NCI-H2196 (cell line): ENCODE measurements around the gene LYRM2.

Source experiments
- DNase-seq: peaks from one replicate; lab custom pipeline; 2025; ENCODE audit not compliant: unreplicated experiment; lab: John Stamatoyannopoulos, UW

Gene LYRM2

DNA sequence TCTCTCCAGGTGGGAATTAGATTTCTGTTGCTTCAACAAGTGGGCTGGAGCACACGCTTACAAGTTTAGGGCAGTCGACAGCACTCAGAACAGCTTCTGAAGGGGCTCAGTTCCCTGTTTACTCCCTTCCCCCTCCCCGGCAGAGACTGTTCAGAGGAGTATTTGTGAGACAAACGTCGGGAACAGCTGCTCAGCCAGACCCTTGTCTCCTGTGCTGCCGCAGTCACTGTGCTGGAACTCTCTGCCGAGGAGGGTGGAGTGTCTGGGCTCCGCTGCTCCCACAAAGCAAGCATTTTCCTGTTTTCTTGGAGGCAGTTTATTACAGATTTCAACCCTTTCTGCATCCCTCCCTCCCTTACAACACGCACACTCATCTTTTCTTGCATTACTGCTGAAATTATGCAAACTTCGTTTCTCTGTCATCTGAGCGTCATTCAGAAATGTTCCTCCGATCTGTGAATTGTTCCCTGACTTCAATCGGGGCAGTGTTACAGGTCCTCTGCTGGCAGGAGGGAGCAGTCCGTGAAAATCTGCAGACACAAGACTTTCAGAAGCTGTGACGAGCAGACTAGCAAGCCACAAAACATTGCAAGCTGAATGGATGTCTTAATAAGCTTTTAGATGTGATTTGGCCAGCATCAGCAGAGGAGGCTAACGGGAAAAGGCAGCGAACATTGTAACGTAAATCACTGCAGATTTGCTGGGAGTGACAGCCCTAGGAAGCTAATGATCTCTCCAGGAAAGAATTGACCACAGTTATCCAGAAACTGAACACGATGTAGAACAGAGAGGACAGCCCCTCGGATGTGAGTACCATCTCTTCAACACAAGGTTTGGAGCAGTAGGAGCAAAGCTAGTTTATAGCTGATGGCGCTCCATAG lies 76.2 kb downstream of the LYRM2 start:
- no peak for DNase-seq

DNA sequence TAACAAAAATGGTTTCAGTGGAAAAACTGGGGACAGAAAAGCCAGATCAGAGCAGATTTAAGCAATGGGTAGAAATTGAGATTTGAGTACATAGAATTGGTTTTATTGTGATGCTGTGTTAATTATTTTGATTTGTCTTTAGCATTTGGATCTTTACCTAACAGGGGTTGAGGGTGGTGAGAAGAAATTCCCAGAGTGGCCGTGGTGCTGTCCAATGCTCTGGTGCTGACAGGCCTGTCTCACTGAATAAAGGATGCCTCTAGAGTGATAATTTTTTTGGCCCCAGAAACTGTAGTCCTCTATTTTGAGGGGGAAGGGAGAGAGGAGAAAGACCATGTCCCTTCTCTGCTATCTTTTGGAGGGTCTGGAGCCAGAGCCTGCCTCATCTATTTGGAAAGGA lies 79.1 kb downstream of the LYRM2 start:
- no peak for DNase-seq

DNA sequence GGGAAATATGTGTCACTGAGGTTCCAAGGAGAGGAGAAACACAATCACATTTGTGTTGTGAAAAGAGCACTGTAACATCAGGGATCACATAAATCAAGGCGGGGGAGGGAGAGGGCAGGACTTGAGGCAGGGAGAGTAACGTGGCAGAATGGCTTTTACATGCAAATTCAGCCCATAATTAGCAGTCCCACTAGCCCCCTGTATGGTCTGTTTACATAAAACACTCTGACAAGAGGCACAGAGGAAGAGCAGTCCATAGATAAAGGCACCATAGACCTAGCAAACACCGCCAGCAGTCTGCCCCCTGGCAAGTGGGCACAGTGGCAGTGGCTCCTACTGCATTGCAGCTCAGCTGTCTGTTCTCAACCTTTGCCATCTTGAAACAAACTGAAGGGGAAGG lies 82.7 kb downstream of the LYRM2 start:
- DNase-seq, result no peak

DNA sequence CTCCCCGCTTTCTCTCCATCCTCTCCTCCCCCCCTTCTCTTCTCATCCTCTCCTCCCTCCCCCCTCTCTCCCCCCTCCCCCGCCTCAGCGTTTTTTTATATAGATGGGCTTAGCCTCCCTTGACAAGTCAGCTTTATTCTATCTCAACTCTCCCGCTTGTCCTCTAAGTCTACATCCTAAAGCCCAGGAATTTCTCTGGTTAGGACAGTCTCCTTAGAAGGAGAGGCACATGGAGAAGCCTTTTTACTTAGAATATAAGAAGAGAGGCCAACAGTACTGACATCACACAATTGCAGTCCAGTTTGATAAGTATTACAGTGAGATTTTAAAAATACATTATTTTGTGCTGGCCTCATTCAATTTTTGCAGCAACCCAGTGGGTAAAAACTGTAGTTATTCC lies 83.5 kb downstream of the LYRM2 start:
- no peak for DNase-seq

DNA sequence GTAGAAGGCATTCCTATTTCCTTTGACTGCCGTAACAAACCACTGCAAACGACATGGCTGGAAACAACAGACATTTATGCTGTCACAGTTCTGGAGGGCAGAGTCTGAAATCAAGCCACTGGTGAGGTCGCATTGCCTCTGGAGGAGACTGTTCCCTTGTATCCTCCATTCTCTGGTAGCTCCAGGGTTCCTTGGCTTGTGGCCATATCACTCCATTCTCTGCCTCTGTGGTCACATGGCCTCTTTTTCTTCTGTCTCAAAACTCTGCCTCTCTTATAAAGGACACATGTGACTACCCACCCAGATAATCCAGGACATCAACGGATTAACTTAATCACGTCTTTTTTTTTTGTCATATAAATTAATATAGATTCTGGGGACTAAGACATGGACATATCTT lies 84.4 kb downstream of the LYRM2 start:
- DNase-seq, result no peak

DNA sequence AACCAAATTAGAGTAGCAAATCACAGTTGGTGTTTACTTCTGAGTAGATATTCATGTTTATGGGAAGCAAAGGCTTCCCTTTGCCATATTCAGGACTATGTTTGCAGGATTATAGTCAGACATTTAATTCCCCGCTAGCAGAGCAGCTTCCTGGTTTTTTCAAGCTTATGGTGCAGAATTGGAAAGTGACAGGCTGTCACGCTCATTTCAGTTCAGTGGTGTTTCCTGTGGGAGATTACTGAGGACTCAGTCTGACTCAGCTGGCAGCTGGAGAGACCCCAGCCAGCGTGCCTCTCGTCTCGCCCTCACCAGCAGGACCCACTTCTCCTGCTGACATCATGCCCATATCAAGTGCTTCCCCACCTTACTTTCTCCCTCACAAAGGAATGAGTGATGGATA lies 85.1 kb downstream of the LYRM2 start:
- no peak for DNase-seq

DNA sequence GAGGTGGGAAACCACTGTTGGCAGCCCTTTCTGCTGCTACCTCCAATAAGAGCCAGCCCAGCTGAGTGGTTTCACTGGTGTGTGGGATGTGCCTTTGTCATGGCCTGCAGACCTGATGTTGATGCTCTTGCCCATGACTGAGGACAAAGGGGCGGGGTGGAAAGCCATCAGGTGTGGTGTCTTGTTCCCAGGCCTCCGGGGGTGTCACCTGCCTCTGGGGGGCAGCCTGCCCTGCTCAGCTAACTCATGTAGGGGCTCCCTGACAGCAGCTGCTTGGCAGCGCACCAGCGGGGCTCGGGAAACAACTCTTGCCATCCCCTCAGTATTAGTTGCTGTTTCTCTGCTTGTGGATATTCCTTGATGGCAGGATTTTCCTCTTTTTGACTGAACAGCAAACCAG lies 91.3 kb downstream of the LYRM2 start:
- DNase-seq, result no peak

DNA sequence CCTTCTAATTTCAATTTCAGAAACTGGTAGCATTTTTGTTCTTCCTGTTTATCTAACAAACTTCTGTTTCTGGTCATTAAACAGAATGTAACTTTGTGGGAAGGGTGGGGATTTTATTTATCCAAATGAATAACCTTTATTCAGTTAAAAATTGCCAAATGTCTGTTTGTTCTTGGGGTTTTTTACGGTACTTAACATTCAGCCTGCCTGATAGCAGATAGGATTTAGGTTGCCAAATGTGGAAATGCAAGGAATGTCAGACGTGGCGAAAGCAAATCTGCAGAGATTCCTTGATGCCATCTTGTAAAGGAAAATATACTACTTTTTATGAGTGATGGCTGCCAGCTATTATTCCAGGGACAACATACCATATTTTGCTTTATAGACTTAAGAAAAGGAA lies 95.7 kb downstream of the LYRM2 start:
- DNase-seq, result no peak

DNA sequence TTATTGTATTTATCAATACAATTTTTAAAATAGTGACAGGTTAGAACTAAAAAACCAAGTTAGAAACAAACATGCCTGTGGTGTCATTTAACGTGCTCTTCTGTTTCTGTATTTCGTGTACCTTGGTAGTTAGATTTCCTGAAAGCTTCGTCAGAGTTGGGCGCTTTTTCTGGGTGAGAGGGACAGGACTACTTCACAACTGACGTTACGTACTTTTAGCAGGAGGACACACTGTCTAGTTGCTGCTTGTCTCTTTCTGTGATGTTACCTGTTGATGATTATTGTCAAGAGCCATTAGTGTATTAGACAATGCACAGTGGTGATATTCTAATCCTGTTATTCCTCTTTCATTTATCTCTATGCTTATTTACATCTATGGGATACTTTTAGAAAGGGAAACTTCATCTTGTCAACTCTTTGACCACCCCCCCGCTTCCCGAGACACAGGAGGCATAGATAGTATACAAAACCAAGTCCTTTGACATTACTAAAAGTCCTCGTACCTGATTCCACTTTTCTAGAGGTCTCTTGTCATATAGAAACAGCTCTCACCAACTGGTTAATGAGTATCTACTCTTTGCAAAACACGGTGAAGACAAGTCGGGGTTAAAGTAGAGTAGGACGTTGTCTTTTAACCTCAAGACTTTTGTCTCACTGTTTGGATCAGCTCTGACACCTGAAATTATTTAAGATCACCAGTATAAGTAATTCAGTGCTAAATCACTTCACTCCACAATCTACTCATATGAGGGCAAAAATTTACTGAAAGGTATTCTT lies 96.3 kb downstream of the LYRM2 start:
- DNase-seq, result no peak

DNA sequence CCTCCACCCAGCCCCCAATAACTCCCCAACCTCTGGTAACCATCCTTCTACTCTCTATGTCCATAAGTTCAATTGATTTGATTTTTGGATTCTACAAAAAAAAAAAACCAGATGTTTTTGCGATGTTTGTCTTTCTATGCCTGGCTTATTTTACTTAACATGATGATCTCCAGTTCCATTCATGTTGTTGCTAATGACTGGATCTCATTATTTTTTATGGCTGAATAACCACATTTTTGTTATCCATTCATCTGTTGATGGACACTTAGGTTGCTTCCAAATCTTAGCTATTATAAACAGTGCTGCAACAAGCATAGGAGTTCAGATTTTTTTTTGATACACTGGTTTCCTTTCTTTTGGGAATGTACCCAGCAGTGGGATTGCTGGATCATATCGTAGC lies 98.8 kb downstream of the LYRM2 start:
- DNase-seq, result no peak

DNA sequence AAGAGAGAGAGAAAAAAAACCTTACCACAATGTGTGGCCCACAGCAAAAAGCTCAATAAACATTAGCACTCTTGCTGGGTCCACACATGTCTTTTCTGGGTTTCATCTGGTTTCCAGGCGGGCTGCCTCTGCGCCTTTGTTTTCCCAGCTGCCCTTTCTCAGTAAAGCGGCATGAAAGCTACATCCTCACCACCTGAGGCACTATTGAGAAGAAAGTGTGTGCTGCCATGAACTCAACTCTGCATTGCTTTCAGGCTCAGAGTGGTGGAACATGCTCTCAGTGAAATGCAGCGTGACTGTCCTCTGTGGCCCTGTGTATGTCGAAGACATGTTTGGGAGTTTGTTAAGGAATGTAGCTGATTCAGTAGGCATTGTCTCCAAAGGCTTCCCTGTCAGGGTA lies 102.3 kb downstream of the LYRM2 start:
- DNase-seq, result no peak

DNA sequence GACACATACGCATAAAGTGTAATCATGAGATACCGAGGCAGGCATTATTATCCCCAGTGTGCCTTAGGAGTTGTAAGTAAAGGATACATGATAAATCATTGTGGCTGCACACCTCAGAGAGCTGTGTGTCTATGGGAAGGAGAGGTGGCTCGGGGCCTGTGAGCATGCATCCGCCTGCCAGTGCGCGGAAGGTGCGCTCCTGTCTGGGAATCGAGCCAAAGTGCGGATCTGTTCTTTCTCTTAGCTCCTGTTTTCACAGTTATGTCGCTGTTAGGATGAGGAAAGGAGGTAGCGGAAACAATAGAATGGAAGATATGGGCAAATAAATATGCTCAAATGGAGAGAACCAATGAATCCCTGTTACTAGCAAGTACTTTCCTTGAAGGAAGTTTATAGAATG lies 107.6 kb downstream of the LYRM2 start:
- no peak for DNase-seq

DNA sequence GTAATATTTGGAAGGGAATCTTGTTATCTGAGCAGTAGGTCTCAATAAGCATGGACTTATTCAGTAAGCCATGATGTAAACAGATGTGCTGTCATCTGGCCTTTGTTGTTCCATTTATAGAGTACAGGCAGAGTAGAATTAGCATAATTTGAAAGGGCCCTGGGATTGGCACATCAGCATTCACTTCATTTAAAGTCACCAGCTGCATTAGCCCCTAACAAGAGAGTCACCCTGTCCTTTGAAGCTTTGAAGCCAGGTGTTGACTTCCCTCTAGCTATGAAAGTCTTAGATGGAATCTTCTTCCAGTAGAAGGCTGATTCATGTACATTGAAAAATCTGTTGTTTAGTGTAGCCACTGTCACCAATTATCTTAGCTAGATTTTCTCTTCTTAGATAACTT lies 109.7 kb downstream of the LYRM2 start:
- DNase-seq, result no peak

DNA sequence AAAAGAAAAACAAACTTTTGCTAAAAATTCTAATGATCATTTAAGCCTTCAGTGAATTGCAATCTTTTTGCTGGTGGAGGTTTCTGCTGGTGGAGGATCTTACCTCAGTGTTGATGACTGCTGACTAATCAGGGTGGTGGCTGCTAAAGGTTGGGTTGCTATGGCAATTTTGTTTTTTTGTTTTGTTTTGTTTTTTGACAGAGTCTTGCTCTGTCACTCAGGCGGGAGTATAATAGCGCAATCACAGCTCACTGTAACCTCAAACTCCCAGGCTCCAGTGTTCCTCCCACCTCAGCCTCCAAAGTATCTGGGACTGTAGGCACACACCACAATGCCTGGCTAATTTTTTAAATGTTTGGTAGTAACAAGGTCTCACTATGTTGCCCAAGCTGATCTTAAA lies 110.9 kb downstream of the LYRM2 start:
- no peak for DNase-seq

DNA sequence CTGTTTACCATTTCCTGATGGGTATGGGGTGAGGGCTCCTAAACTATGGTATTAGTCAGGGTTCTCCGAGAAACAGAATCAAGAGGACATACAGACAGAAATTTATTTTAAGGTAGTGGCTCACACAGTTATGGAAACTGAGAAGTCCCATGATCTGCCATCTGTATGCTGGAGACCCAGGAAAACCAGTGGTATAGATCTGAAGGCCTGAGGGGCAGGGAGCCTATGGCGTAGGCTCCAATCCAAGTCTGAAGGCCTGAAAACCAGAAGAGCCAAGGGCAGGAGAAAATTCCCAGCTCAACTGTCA lies 112.0 kb downstream of the LYRM2 start:
- no peak for DNase-seq

DNA sequence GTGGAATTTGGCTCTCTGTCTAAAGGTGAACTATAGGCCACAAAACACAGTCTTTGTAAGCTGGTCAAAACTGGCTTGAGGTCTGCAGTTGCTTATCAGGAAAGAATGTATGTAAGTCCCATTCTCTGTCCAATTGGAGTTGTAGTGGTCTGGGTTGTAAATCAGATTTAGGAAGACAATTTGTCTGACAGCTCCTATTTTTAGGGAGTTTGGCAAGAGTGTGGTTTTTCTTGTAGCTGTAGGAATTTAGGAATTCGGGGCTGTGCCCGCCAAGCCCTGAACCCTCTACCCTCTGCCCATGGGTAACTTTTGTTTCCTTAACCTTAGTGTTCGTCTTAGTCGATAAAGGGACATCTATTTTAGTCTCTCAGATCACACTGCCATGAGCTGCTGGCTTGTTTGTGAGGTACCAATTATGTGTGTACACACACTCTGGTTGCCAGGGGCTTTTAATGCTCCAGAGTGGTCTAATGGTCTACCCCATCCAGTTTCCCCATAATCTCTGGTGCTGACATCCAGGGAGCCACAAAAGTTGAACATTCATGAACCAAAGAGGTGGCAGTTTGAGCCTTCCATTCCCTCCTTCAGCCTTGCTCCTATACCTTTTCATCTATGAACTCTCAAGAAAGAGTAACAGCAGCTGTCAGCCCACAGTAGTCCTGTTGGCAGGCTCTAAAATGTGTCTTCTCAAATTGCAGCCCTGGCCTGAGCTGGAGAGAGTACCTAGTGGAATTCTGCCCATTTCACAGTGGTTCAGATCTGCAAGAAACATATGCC lies 112.6 kb downstream of the LYRM2 start:
- no peak for DNase-seq

DNA sequence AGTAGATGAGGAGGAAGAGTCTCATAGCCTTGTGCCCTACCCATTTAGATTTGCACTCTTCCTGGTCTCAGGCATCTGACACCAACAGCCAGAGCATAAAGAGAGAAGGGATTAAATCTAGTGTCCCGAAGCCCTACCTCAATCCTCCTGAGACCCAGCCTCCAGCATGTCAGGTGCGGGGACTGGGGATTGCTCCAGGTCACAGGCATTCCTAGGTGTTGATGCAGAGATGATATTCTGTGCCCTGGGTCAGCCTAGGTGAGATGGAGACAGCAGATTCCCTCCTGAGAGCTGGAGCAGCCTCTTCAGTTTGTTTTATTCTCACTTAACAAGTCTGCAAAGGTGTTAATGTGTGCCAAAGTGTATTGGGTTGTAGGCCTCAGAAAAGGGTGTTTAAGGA lies 115.8 kb downstream of the LYRM2 start:
- DNase-seq, result no peak

DNA sequence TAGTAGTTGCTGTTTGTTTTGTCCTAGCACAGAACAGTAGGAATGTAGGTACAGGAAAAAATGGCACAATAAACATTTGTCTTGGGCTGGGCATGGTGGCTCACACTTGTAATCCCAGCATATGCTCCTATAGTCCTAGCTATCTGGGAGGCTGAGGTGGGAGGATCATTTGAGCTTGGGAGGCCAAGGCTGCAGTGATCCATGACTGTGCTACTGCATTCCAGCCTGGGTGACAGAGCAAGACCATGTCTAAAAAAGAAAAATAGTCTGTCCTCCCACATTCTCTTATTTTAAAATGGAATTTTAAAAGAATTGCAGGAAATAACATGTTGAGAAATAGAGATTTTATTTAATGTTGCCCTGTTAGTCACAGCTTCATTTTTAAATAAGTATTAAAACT lies 117.8 kb downstream of the LYRM2 start:
- DNase-seq, result no peak

DNA sequence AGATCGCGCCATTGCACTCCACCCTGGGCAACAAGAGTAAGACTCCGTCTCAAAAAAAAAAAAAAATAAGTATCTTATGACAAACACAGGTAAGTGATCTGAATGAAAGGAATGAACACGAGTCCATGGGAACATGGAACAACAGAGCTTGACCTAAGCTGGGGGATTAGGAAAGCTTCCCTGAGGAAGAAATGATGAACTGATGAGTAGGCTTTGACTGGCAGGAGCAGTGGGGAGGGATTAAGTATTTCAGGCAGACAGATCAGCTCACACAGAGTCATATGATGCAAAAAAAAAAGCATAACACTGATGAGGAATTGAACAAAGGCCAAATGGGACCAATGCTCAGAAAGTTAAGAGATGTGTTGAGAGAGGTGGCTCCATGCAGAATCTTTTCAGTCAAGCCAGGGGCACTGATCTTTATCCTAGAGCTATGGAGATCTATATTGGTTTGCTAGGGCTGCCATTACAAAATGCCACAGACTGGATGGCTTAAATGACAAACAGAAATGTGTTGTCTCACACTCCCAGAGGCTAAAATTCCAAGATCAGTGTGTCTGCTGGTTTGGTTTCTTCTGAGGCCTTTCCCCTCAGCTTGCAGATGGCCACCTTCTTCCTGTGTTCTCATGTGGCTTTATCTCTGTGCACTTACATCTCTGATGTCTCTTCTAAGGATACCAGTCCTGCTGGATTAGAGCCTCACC lies 120.0 kb downstream of the LYRM2 start:
- DNase-seq, result no peak
